Cardiac fibroblast (primary cell): ENCODE results near the gene GRXCR2.
"Not testable (repeated sequence)": the region's sequence is repeated elsewhere in the genome, so short reads cannot be mapped to it uniquely, and the experiment has no call there.

Experiments used
- DNase-seq, 2 donors: peaks; one replicate each; pipeline versions ENCODE4 v3.0.0 to v3.0.0-alpha.2; 2010; ENCODE audit warnings: low read depth in 2 of 2
- H3K4me3 ChIP-seq, 2 donors: replicated peaks in 1 of 2; 1 replicate in 1 of 2; 2 replicates in 1 of 2; pipeline ENCODE4 v1.5.1; 2011; ENCODE audit warnings: low read depth in 2 of 2, low read length in 2 of 2, mild to moderate bottlenecking in 2 of 2, moderate library complexity in 1 of 2
- TF ChIP-seq, protein P1 (sequence below): IDR thresholded peaks from one replicate; pipeline ENCODE4 v1.5.1; 2011; ENCODE audit warnings: low read depth, mild to moderate bottlenecking, low read length, inconsistent platforms

GRXCR2 gene

DNA sequence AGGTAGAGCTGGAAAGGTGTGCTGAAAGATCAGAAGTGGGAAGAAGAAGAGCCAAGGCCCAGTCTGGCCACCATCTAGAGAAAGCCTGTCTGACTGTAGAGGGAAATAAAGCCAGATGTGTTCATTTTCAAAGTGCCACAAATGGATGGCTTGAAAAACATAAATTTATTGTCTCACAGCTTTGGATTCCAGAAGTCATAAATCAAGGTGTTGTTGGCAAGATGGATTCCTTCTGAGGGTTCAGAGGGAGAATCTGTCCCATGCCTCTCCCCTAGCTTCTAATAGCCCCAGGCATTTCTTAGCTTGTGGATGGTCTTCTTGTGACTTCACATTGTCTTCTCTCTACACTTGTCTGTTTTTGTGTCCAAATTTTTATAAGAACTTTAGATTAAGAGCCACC is 31.5 kb downstream of the GRXCR2 start:
- TF ChIP-seq, protein P1, sequence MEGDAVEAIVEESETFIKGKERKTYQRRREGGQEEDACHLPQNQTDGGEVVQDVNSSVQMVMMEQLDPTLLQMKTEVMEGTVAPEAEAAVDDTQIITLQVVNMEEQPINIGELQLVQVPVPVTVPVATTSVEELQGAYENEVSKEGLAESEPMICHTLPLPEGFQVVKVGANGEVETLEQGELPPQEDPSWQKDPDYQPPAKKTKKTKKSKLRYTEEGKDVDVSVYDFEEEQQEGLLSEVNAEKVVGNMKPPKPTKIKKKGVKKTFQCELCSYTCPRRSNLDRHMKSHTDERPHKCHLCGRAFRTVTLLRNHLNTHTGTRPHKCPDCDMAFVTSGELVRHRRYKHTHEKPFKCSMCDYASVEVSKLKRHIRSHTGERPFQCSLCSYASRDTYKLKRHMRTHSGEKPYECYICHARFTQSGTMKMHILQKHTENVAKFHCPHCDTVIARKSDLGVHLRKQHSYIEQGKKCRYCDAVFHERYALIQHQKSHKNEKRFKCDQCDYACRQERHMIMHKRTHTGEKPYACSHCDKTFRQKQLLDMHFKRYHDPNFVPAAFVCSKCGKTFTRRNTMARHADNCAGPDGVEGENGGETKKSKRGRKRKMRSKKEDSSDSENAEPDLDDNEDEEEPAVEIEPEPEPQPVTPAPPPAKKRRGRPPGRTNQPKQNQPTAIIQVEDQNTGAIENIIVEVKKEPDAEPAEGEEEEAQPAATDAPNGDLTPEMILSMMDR = no peak
- no peak for DNase-seq
- H3K4me3 ChIP-seq = no peak overlapping the region

DNA sequence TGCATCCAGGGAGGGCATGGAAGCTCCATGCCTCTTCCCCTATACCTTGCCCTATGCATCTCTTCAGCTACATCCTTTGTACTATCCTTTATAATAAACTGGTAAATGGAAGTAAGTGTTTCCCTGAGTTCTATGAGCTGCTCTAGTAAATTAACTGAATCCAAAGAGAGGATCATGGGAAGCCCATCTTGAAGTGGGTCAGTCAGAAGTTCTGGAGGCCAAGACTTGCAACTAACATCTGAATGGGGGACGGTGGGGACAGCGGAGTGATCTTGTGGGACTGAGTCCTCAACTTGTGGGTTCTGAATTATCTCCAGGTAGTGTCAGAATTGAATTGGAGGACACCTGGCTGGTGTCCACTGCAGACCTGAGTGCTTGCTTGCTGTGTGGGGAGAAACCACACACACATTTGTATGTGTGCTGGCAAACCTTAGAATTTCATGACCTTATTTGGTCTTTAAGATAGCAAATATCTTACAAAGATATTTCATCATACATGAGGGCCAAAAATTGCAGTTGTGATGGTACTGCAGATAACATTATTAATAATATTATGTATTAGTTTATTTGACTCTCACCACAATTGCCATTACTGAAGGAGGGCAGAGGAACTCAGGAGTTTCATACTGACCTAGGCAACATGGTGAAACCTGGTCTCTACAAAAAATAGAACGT is 32.2 kb downstream of the GRXCR2 start:
- H3K4me3 ChIP-seq = no peak overlapping the region
- no peak for DNase-seq
- TF ChIP-seq, protein P1 = no peak

DNA sequence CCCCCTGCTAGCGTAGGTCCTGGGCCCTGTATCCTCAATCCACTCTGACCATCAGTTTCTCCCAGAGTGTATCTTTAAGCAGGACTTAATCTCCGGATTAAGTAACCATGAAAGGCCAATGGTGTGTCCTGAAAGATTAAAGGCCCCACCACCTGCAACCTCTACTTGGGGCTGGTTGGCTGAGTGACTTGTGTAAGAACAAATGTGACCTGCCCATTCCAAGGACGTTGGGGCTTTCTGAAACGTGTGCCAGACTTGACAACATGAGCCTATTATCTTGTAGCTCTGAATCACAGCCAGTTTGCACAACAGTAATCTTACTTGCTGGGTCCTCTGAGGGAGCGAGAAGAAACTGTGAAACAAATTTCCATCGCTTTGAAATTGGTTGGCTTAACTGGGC is 34.5 kb downstream of the GRXCR2 start:
- H3K4me3 ChIP-seq = no peak overlapping the region
- TF ChIP-seq, protein P1 = no peak
- peak in 1 of 2 donors; percentile 25 for DNase-seq

DNA sequence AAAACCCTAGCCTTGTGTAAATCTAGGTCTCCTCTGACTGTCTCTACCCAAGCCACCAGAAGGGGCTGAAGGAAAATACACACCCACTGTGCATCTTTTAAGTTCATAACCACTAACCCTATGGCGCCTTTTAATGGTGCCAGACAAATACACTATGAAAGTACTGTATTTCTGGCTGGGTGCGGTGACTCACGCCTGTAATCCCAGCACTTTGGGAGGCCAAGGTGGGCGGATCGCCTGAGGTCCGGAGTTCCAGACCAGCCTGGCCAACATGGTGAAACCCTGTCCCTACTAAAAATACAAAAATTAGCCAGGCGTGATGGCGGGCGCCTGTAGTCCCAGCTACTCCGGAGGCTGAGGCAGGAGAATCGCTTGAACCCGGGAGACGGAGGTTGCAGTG is 36.6 kb downstream of the GRXCR2 start:
- DNase-seq, H3K4me3 ChIP-seq: not testable (repeated sequence)

DNA sequence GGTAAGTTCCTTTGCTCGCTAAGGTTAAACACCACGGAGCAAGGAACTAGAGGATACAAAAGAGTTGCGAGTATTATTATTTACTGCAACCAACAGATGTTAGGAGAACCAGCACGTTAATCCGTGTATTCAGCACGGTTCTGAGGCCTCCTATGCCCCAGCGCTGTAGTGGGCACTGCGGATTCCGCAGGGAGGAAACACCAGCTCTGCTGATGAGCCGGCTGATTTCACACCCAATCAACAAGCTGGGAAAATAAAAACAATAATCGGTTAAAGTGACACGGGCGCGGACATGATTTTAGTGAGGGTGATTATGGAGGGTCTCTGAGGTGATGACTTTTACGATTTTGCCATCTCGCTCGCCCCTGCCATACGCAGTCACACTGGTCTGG is 37.0 kb downstream of the GRXCR2 start:
- TF ChIP-seq, protein P1 = no peak
- no peak for DNase-seq
- peak overlapping the region; percentile 68 to 80 for H3K4me3 ChIP-seq

DNA sequence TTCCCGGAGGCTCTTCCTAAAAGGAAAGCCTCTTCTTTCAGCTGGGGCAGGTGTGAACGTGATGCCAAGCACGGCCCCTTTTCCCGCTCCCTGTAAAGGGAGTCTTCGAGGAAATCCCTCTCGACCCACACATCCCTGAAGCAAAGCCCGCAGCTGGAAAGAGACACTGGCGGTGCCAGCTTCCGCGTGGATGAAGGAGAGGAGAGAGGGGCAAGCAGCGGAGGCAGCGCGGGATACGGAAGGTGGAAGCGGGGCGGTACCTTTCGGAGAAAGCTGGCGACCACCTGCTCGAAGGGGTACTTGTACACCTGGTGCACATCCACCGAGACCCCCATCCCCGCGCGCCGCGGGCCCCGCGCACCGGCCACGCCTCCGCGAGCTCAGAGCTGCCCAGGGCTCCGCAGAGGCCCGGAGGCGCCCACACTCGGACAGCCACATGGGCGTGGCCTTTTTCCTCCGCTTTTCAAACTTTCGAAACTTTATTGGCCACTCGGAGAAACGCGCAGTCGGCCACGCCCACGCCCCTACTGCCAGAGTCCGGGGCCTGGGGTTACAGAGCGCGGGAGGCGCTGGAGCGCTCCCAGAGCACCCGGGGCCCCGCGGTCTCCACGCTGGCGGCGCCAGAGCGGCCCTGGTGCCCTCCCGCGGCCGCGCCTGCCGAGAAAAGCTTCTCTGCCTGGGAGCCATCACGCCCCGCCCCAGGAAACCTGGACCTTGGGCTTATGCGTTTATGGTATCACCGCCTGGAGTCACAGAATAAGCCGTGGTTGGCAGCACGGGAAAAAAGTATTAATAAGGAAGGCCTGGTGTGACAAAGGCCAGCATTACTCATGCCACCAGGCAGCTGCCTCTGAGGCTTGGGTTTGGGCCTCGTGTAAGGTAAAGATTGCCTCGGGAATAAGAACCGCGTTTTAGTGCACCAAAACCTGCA is 37.6 kb downstream of the GRXCR2 start, which contains the start of gene PRELID2:
Gene PRELID2, minus strand, starts transcription at position 426 of the 931 bp plus-strand sequence. Its CDS starts 91 bp downstream, at position 335.
- TF ChIP-seq, protein P1 = no peak
- peak within 1 kb of the TSS; percentile 68 to 80 for H3K4me3 ChIP-seq
- DNase-seq = peak; percentile 86 to 89

DNA sequence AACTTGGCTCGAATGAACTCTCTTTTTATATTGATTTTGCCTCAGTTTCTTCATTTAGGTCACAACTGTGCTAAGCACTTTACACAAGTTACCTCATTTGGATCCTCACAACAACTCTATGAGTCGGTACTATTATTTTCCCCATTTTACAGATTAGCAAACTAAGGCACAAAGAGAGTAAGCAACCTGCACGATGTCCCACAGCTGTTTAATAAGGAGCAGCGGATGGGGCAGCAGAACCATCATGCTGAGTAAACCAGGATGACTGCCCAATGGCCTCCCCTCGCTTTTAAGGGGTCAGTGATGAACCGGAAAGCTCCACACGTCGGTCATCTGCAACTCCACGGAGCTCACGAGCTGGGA is 38.3 kb downstream of the GRXCR2 start:
- H3K4me3 ChIP-seq = peak overlapping the region; percentile 68 to 80
- peak in 1 of 2 donors; percentile 26 for DNase-seq
- TF ChIP-seq, protein P1 = no peak
